Spleen (tissue), 11 donors: ENCODE results near the gene MPP1. TPM values are rescaled to one million over a fixed set of nuclear protein-coding genes. Genes with fewer than 3 reads are reported as not detected.
A peak's percentile ranks its signal among the peaks of the same experiment; 100 is the strongest.

Experiments
- DNase-seq: peaks from one replicate; pipeline ENCODE4 v3.0.0-alpha.2; 2020
- H3K27ac ChIP-seq, 8 donors: fragments of 200-600 bp; sonication (generic) in 7 of 8; 1 replicate in 4 of 8; 2 replicates in 4 of 8; pipeline versions ENCODE4 v1.5.0 to v1.8.0; 2016 to 2021; ENCODE audit warnings: inconsistent platforms in 4 of 8, mild to moderate bottlenecking in 4 of 8, moderate library complexity in 1 of 8
- H3K27me3 ChIP-seq, 7 donors: fragments of 200-600 bp; sonication (generic) in 6 of 7; replicated peaks in 1 of 7; 1 replicate in 4 of 7; 2 replicates in 3 of 7; pipeline versions ENCODE4 v1.5.0 to v1.8.0; 2016 to 2021; ENCODE audit warnings: inconsistent platforms in 3 of 7, mild to moderate bottlenecking in 1 of 7
- H3K36me3 ChIP-seq, 6 donors: fragments of 200-600 bp; sonication (generic) in 5 of 6; 1 replicate in 4 of 6; 2 replicates in 2 of 6; pipeline versions ENCODE4 v1.5.0 to v1.8.0; 2016 to 2021; ENCODE audit warnings: inconsistent platforms in 2 of 6
- H3K4me1 ChIP-seq, 6 donors: fragments of 200-600 bp; sonication (generic) in 5 of 6; 1 replicate in 3 of 6; 2 replicates in 3 of 6; pipeline versions ENCODE4 v1.5.0 to v1.8.0; 2016 to 2021; ENCODE audit warnings: inconsistent platforms in 3 of 6
- H3K4me3 ChIP-seq, 8 donors: fragments of 200-600 bp; sonication (generic) in 7 of 8; 1 replicate in 4 of 8; 2 replicates in 4 of 8; pipeline versions ENCODE4 v1.5.0 to v1.8.0; 2016 to 2021; ENCODE audit warnings: inconsistent platforms in 4 of 8, mild to moderate bottlenecking in 4 of 8, moderate library complexity in 2 of 8
- H3K9me3 ChIP-seq, 8 donors: fragments of 200-600 bp; sonication (generic) in 7 of 8; 1 replicate in 4 of 8; 2 replicates in 4 of 8; pipeline versions ENCODE4 v1.5.0 to v1.8.0; 2016 to 2021; ENCODE audit warnings: inconsistent platforms in 4 of 8
- CTCF ChIP-seq, 11 experiments: fragments of 200-600 bp in 7 of 11; fragments of 450-650 bp in 4 of 11; sonication (generic) in 4 of 11; IDR thresholded peaks in 8 of 11; conservative IDR thresholded peaks in 3 of 11; 1 replicate in 7 of 11; 2 replicates in 4 of 11; pipeline versions ENCODE4 v1.4.0 to v1.8.0; 2016 to 2021; ENCODE audit warnings: antibody characterized with exemption in 11 of 11, inconsistent platforms in 4 of 11, mild to moderate bottlenecking in 1 of 11
- POLR2A ChIP-seq, 3 donors: fragments of 450-650 bp; IDR thresholded peaks; one replicate each; pipeline ENCODE4 v1.5.1; 2017; ENCODE audit warnings: antibody characterized with exemption in 3 of 3, mild to moderate bottlenecking in 1 of 3
- POLR2AphosphoS5 ChIP-seq, 3 donors: sonication (generic); formaldehyde crosslinking; IDR thresholded peaks; one replicate each; pipeline ENCODE4 v1.5.1; 2017; ENCODE audit warnings: antibody characterized with exemption in 3 of 3
- WGBS, 5 donors: extraction: QIAGEN DNeasy Blood & Tissue Kit in 3 of 5; methylation state at CpG; one replicate each; pipeline versions ENCODE4 v1.1.5 to v1.1.7; 2013 to 2018; 5-methylcytosine and 5-hydroxymethylcytosine counted together
- intact Hi-C: fragments of 100-400 bp; cut with DNase I; formaldehyde crosslinking; loops from one replicate; pipeline ENCODE4 v1.15.0; 2023; ENCODE audit warnings: low total_unique reads
- polyA plus RNA-seq, 3 donors: library from polyadenylated mRNA; stranded (reverse); fragments of 200-250 nt; gene quantifications; one replicate each; pipeline ENCODE4 v1.2.1, GENCODE V29; 2013
- total RNA-seq, 7 donors: library from RNA; depleted of rRNA in 3 of 7; stranded (reverse); fragments of >200 nt in 3 of 7; fragmentation: NEBNext Ultra II Directional in 4 of 7; extraction: Animal tissue kit (Norgen Biotek cat#: 25700) in 4 of 7; gene quantifications; one replicate each; pipeline versions ENCODE4 v1.1.0 to v1.2.1, GENCODE V29; 2016 to 2021
- donor health status: healthy with polysubstance abuse.
- donor health status: DM: no; HTN: no; CAD: no; lungs with moderate emphysema.
- donor health status: DM: no; HTN: no; CAD: no.
- donor health status: Bipolar disorder and iron deficiency.
- donor health status: healthy.
- donor health status: DM: no; HTN: no; CAD: no.
- donor health status: DM: yes; HTN: yes; CAD: no.

The MPP1 gene
- total and polyA plus RNA-seq, 10 donors = 24.3 to 122 (median 80.0) TPM

- intact Hi-C loops = no loop called here
- H3K27ac ChIP-seq = peak overlapping the region; percentile 54 to 93 (median 89)
- peaks cover 0 to 52% (median 31%) of the 10 kb centered on the region in 6 donors for H3K4me1 ChIP-seq
- DNase-seq = no peak
- peaks cover 0 to 4% (median 0%) of the 10 kb centered on the region in 7 donors for H3K27me3 ChIP-seq
- peaks cover 0 to 5% (median 0%) of the 10 kb centered on the region in 8 donors for H3K9me3 ChIP-seq
- WGBS, 5 donors = 6 to 42% (median 10%) methylated on average over 6 of the region's 6 CpGs
- H3K4me3 ChIP-seq = peak overlapping the region; percentile 33 to 75 (median 48)
- TF ChIP-seq CTCF (IDR thresholded peaks at IDR 0.05 in 8 of 11, conservative IDR thresholded peaks at IDR 0.05 in 3 of 11) = no peak
- no peak for TF ChIP-seq POLR2A (IDR thresholded peaks at IDR 0.05)
- no peak for TF ChIP-seq POLR2AphosphoS5 (IDR thresholded peaks at IDR 0.05)
- H3K36me3 ChIP-seq = no peaks in the 10 kb centered on the region
Observed at GRCh38 chrX:154749856-154750255, 55.4 kb downstream of the MPP1 start.

GRCh38 chrX:154748712-154749339, 56.5 kb downstream of the MPP1 start:
- TF ChIP-seq CTCF (IDR thresholded peaks at IDR 0.05 in 8 of 11, conservative IDR thresholded peaks at IDR 0.05 in 3 of 11) = peak; percentile 50 to 79 (median 74)
- no peak for TF ChIP-seq POLR2AphosphoS5 (IDR thresholded peaks at IDR 0.05)
- H3K9me3 ChIP-seq = peaks cover 0 to 5% (median 0%) of the 10 kb centered on the region in 8 donors
- peaks cover 0 to 53% (median 31%) of the 10 kb centered on the region in 6 donors for H3K4me1 ChIP-seq
- H3K36me3 ChIP-seq = no peaks in the 10 kb centered on the region
- H3K27me3 ChIP-seq = peaks cover 0 to 4% (median 0%) of the 10 kb centered on the region in 7 donors
- intact Hi-C loops = no loop called here
- no peak for DNase-seq
- H3K27ac ChIP-seq = peak overlapping the region in 6 of 8 donors; percentile 25 to 93 (median 90)
- WGBS, 5 donors = 18 to 29% (median 22%) methylated on average over 11 of the region's 11 CpGs
- peak overlapping the region in 6 of 8 donors; percentile 41 to 75 (median 48) for H3K4me3 ChIP-seq

GRCh38 chrX:154742613-154743012, 62.7 kb downstream of the MPP1 start:
- H3K36me3 ChIP-seq = no peaks in the 10 kb centered on the region
- intact Hi-C loops = no loop called here
- no peaks in the 10 kb centered on the region for H3K27me3 ChIP-seq
- TF ChIP-seq POLR2AphosphoS5 (IDR thresholded peaks at IDR 0.05) (no peak), CTCF (IDR thresholded peaks at IDR 0.05 in 8 of 11, conservative IDR thresholded peaks at IDR 0.05 in 3 of 11) (no peak), POLR2A (IDR thresholded peaks at IDR 0.05) (no peak)
- no peak overlapping the region for H3K27ac ChIP-seq
- no peak overlapping the region for H3K4me3 ChIP-seq
- no peak for DNase-seq
- peaks cover 0 to 69% (median 19%) of the 10 kb centered on the region in 6 donors for H3K4me1 ChIP-seq
- peaks cover 0 to 5% (median 0%) of the 10 kb centered on the region in 8 donors for H3K9me3 ChIP-seq

- no peaks in the 10 kb centered on the region for H3K27me3 ChIP-seq
- 52 to 60% (median 58%) methylated on average over 2 of the region's 2 CpGs for WGBS, 5 donors
Observed at GRCh38 chrX:154739952-154740465, 65.3 kb downstream of the MPP1 start.

More at GRCh38 chrX:154739952-154740465, 65.3 kb downstream of the MPP1 start:
- Histone ChIP-seq H3K27ac (peak overlapping the region in 3 of 8 donors; percentile 88 to 90 (median 89)), H3K9me3 (no peaks in the 10 kb centered on the region), H3K4me3 (no peak overlapping the region), H3K36me3 (no peaks in the 10 kb centered on the region), H3K4me1 (peaks cover 4 to 78% (median 34%) of the 10 kb centered on the region in 6 donors)
- DNase-seq = no peak
- no peak for TF ChIP-seq CTCF (IDR thresholded peaks at IDR 0.05 in 8 of 11, conservative IDR thresholded peaks at IDR 0.05 in 3 of 11)
- no peak for TF ChIP-seq POLR2AphosphoS5 (IDR thresholded peaks at IDR 0.05)
- no peak for TF ChIP-seq POLR2A (IDR thresholded peaks at IDR 0.05)
- intact Hi-C loops = no loop called here
